ENCODE data around the gene MPG. TPM values are rescaled to one million over a fixed set of nuclear protein-coding genes. Genes with fewer than 3 reads are reported as not detected.
"Not testable (repeated sequence)": the region's sequence is repeated elsewhere in the genome, so short reads cannot be mapped to it uniquely, and the experiment has no call there.

Gene MPG
- polyA plus RNA-seq, 1 donor from 2014 or later: 70.9 TPM

DNA sequence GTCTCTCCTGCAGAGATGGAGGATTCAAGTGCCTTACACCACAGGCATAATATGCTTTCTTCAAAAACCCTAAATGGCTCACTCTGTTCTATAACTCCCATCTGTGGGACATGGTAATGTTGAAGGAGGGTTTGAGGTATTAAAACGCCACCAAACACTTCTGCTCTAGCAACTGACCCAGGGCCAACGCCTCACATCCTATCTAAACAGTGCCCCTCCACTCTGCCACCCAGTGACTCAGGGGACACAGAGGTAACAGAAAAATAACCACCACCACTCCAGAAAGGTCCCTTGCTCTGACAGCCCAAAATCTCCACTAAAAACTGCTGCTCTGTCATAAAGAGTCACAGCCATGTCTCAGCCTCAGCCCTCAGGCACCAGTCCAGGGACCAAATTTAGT lies 42.7 kb downstream of the MPG start:
- Histone ChIP-seq H3K27ac (ENCODE audit: low read length) (no peak overlapping the region), H4K20me1 (ENCODE audit: insufficient read depth) (no peaks in the 10 kb centered on the region), H3K9me2 (ENCODE audit: insufficient read depth, low read length) (no peaks in the 10 kb centered on the region), H3K27me3 (ENCODE audit: insufficient read depth, low read depth, low read length) (no peaks in the 10 kb centered on the region), H3K4me3 (ENCODE audit: low read length) (no peak overlapping the region), H3K36me3 (ENCODE audit: insufficient read depth, low read length) (no peaks in the 10 kb centered on the region), H3K9ac (ENCODE audit: low read length) (no peak overlapping the region), H3F3A (ENCODE audit: insufficient read depth, low read length, poor library complexity, severe bottlenecking) (no peaks in the 10 kb centered on the region), H3K4me2 (ENCODE audit: low read length) (no peak overlapping the region), H3K79me2 (replicated peaks; ENCODE audit: insufficient read depth, low read length) (no peaks in the 10 kb centered on the region), H2AFZ (ENCODE audit: low read depth, low read length) (no peak overlapping the region), H3K9me3 (ENCODE audit: low read length) (no peaks in the 10 kb centered on the region)
- no peak for TF ChIP-seq SMC3 (conservative IDR thresholded peaks at IDR 0.05; ENCODE audit: poor library complexity)
- TF ChIP-seq TAF1 (IDR thresholded peaks at IDR 0.05; ENCODE audit: low read depth): no peak
- TF ChIP-seq EZH2 (IDR thresholded peaks at IDR 0.05; ENCODE audit: borderline replicate concordance, insufficient read depth, low read length, poor library complexity, severe bottlenecking): no peak
- no peak for TF ChIP-seq RAD21 (conservative IDR thresholded peaks at IDR 0.05)
- TF ChIP-seq, protein P1, sequence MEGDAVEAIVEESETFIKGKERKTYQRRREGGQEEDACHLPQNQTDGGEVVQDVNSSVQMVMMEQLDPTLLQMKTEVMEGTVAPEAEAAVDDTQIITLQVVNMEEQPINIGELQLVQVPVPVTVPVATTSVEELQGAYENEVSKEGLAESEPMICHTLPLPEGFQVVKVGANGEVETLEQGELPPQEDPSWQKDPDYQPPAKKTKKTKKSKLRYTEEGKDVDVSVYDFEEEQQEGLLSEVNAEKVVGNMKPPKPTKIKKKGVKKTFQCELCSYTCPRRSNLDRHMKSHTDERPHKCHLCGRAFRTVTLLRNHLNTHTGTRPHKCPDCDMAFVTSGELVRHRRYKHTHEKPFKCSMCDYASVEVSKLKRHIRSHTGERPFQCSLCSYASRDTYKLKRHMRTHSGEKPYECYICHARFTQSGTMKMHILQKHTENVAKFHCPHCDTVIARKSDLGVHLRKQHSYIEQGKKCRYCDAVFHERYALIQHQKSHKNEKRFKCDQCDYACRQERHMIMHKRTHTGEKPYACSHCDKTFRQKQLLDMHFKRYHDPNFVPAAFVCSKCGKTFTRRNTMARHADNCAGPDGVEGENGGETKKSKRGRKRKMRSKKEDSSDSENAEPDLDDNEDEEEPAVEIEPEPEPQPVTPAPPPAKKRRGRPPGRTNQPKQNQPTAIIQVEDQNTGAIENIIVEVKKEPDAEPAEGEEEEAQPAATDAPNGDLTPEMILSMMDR (IDR thresholded peaks at IDR 0.05; ENCODE audit: poor library complexity, severe bottlenecking): no peak
- no peak for TF ChIP-seq POLR2AphosphoS5 (IDR thresholded peaks at IDR 0.05)
- TF ChIP-seq MXI1 (conservative IDR thresholded peaks at IDR 0.05; ENCODE audit: poor library complexity, severe bottlenecking): no peak
- TF ChIP-seq, protein P2, sequence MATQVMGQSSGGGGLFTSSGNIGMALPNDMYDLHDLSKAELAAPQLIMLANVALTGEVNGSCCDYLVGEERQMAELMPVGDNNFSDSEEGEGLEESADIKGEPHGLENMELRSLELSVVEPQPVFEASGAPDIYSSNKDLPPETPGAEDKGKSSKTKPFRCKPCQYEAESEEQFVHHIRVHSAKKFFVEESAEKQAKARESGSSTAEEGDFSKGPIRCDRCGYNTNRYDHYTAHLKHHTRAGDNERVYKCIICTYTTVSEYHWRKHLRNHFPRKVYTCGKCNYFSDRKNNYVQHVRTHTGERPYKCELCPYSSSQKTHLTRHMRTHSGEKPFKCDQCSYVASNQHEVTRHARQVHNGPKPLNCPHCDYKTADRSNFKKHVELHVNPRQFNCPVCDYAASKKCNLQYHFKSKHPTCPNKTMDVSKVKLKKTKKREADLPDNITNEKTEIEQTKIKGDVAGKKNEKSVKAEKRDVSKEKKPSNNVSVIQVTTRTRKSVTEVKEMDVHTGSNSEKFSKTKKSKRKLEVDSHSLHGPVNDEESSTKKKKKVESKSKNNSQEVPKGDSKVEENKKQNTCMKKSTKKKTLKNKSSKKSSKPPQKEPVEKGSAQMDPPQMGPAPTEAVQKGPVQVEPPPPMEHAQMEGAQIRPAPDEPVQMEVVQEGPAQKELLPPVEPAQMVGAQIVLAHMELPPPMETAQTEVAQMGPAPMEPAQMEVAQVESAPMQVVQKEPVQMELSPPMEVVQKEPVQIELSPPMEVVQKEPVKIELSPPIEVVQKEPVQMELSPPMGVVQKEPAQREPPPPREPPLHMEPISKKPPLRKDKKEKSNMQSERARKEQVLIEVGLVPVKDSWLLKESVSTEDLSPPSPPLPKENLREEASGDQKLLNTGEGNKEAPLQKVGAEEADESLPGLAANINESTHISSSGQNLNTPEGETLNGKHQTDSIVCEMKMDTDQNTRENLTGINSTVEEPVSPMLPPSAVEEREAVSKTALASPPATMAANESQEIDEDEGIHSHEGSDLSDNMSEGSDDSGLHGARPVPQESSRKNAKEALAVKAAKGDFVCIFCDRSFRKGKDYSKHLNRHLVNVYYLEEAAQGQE (IDR thresholded peaks at IDR 0.05; ENCODE audit: borderline replicate concordance): no peak
- no peak for TF ChIP-seq EP300 (conservative IDR thresholded peaks at IDR 0.05; ENCODE audit: poor library complexity, severe bottlenecking)

DNA sequence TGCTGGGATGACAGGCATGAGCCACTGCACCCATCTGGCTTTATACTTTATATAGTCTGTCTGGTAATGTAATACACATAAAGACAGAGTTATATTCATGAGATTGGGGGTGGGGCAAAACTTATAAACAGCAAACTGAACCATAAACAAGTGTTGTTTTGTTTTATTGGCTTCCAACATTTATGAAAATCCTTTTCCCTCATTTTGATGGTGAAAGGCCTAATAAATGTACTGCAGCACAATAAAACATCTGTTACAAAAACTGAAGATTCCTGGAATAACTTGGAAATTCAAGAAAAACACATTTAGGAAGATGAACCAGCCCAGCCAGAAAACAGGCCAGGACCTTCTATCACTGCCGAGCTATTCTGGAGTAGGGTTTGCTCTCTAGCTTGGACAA lies 44.3 kb downstream of the MPG start:
- Histone ChIP-seq H3K9me2 (ENCODE audit: insufficient read depth, low read length) (no peaks in the 10 kb centered on the region), H3K27ac (ENCODE audit: low read length) (no peak overlapping the region), H3K4me3 (ENCODE audit: low read length) (no peak overlapping the region), H2AFZ (ENCODE audit: low read depth, low read length) (no peak overlapping the region), H3K4me2 (ENCODE audit: low read length) (no peak overlapping the region), H3F3A (ENCODE audit: insufficient read depth, low read length, poor library complexity, severe bottlenecking) (no peaks in the 10 kb centered on the region), H3K9me3 (ENCODE audit: low read length) (no peaks in the 10 kb centered on the region), H3K36me3 (ENCODE audit: insufficient read depth, low read length) (no peaks in the 10 kb centered on the region), H3K9ac (ENCODE audit: low read length) (no peak overlapping the region), H4K20me1 (ENCODE audit: insufficient read depth) (no peaks in the 10 kb centered on the region), H3K27me3 (ENCODE audit: insufficient read depth, low read depth, low read length) (no peaks in the 10 kb centered on the region), H3K79me2 (replicated peaks; ENCODE audit: insufficient read depth, low read length) (no peaks in the 10 kb centered on the region)
- TF ChIP-seq SMC3 (conservative IDR thresholded peaks at IDR 0.05; ENCODE audit: poor library complexity): no peak
- no peak for TF ChIP-seq POLR2AphosphoS5 (IDR thresholded peaks at IDR 0.05)
- TF ChIP-seq RAD21 (conservative IDR thresholded peaks at IDR 0.05): no peak
- TF ChIP-seq TAF1 (IDR thresholded peaks at IDR 0.05; ENCODE audit: low read depth): no peak
- TF ChIP-seq, protein P2 (IDR thresholded peaks at IDR 0.05; ENCODE audit: borderline replicate concordance): no peak
- no peak for TF ChIP-seq EP300 (conservative IDR thresholded peaks at IDR 0.05; ENCODE audit: poor library complexity, severe bottlenecking)
- TF ChIP-seq, protein P1 (IDR thresholded peaks at IDR 0.05; ENCODE audit: poor library complexity, severe bottlenecking): no peak
- no peak for TF ChIP-seq MXI1 (conservative IDR thresholded peaks at IDR 0.05; ENCODE audit: poor library complexity, severe bottlenecking)
- TF ChIP-seq EZH2 (IDR thresholded peaks at IDR 0.05; ENCODE audit: borderline replicate concordance, insufficient read depth, low read length, poor library complexity, severe bottlenecking): no peak

DNA sequence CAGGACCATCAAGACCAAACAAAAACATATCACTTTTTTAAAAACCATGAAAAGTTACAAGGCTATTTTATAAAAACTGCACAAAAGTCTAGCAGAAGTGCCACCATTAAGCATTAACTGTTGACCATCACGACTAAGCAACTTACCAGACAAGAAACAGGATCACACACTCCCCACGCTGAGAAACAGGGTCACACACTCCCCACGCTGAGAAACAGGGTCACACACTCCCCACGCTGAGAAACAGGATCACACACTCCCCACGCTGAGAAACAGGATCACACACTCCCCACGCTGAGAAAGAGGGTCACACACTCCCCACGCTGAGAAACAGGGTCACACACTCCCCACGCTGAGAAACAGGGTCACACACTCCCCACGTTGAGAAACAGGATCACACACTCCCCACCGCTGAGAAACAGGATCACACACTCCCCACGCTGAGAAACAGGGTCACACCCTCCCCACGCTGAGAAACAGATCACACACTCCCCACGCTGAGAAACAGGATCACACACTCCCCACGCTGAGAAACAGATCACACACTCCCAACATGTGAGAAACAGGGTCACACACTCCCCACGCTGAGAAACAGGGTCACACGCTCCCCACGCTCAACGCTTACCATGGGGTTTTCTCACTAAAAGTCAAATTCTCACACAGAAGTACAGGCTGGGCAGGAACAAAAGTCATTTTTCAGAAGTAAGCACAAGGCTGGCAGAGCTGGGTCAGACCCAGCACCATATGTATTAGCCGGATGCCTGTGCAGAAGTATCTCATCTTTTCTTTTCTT lies 45.7 kb downstream of the MPG start:
- not testable (repeated sequence) for H3K79me2 ChIP-seq (replicated peaks; ENCODE audit: insufficient read depth, low read length); H3K27ac ChIP-seq (ENCODE audit: low read length); H3K9me2 ChIP-seq (ENCODE audit: insufficient read depth, low read length); H3K27me3 ChIP-seq (ENCODE audit: insufficient read depth, low read depth, low read length); H3K4me3 ChIP-seq (ENCODE audit: low read length); H3F3A ChIP-seq (ENCODE audit: insufficient read depth, low read length, poor library complexity, severe bottlenecking); H3K36me3 ChIP-seq (ENCODE audit: insufficient read depth, low read length); H3K9ac ChIP-seq (ENCODE audit: low read length); H3K9me3 ChIP-seq (ENCODE audit: low read length); H3K4me2 ChIP-seq (ENCODE audit: low read length); H4K20me1 ChIP-seq (ENCODE audit: insufficient read depth); H2AFZ ChIP-seq (ENCODE audit: low read depth, low read length)

Measured in neural cell (in vitro differentiated cells).